OCI-LY1 (cell line): Measurements from ENCODE around the gene MAGI1.
"Not testable (repeated sequence)": the region's sequence is repeated elsewhere in the genome, so short reads cannot be mapped to it uniquely, and the experiment has no call there.

Experiments used
- H2AFZ ChIP-seq: fragments of 200-600 bp; sonication (generic), shearing (Covaris generic); 2 replicates; pipeline ENCODE4 v1.6.0; 2014; ENCODE audit warnings: antibody characterized with exemption, mild to moderate bottlenecking, low read length
- H3F3A ChIP-seq: fragments of 200-600 bp; sonication (generic), shearing (Covaris generic); 2 replicates; pipeline ENCODE4 v1.6.0; 2014; ENCODE audit warnings: mild to moderate bottlenecking, antibody characterized with exemption, low read length, moderate library complexity; ENCODE audit not compliant: insufficient read depth
- H3K27ac ChIP-seq: fragments of 200-600 bp; sonication (generic); 2 replicates; pipeline ENCODE4 v1.5.1; 2014; ENCODE audit warnings: low read length, mixed run types, mild to moderate bottlenecking, low read depth; ENCODE audit not compliant: poor library complexity, severe bottlenecking
- H3K27me3 ChIP-seq: fragments of 200-600 bp; sonication (generic); 2 replicates; pipeline ENCODE4 v1.6.0; 2014; ENCODE audit warnings: antibody characterized with exemption, mild to moderate bottlenecking, low read length, moderate library complexity; ENCODE audit not compliant: insufficient read depth
- H3K36me3 ChIP-seq: fragments of 200-600 bp; sonication (generic); 2 replicates; pipeline ENCODE4 v1.6.1; 2014; ENCODE audit warnings: mild to moderate bottlenecking, antibody characterized with exemption, low read length, moderate library complexity, mixed read lengths; ENCODE audit not compliant: insufficient read depth
- H3K4me1 ChIP-seq: fragments of 200-600 bp; sonication (generic); 2 replicates; pipeline ENCODE4 v1.5.1; 2014; ENCODE audit warnings: mild to moderate bottlenecking, low read length, moderate library complexity; ENCODE audit not compliant: insufficient read depth, severe bottlenecking
- H3K4me2 ChIP-seq: fragments of 200-600 bp; sonication (generic), shearing (Covaris generic); 2 replicates; pipeline ENCODE4 v1.6.1; 2014; ENCODE audit warnings: low read length
- H3K4me3 ChIP-seq: fragments of 200-600 bp; sonication (generic); 2 replicates; pipeline ENCODE4 v1.5.1; 2014; ENCODE audit warnings: low read length, low read depth, mild to moderate bottlenecking, mixed read lengths; ENCODE audit not compliant: poor library complexity, severe bottlenecking
- H3K79me2 ChIP-seq: fragments of 200-600 bp; shearing (Covaris generic); 2 replicates; pipeline ENCODE4 v1.6.1; 2016; ENCODE audit warnings: mixed run types, low read length, mixed read lengths; ENCODE audit not compliant: insufficient read depth
- H3K9ac ChIP-seq: fragments of 200-600 bp; sonication (generic), shearing (Covaris generic); 2 replicates; pipeline ENCODE4 v1.6.1; 2014; ENCODE audit warnings: mild to moderate bottlenecking, low read length, mixed read lengths
- H3K9me2 ChIP-seq: fragments of 200-600 bp; sonication (generic), shearing (Covaris generic); 2 replicates; pipeline ENCODE4 v1.6.1; 2014; ENCODE audit warnings: low read depth, mild to moderate bottlenecking, low read length, mixed read lengths
- H3K9me3 ChIP-seq: fragments of 200-600 bp; shearing (Covaris generic); 2 replicates; pipeline ENCODE4 v1.6.1; 2014; ENCODE audit warnings: low read length, mixed read lengths
- H4K20me1 ChIP-seq: fragments of 200-600 bp; sonication (generic), shearing (Covaris generic); 2 replicates; pipeline ENCODE4 v1.6.0; 2016; ENCODE audit warnings: mild to moderate bottlenecking, low read length; ENCODE audit not compliant: insufficient read depth
- CTCF ChIP-seq: fragments of 200-600 bp; sonication (generic), shearing (Covaris generic); IDR thresholded peaks from 2 replicates; pipeline ENCODE4 v1.5.1; 2017; ENCODE audit warnings: mild to moderate bottlenecking, antibody characterized with exemption, low read length, moderate library complexity, mixed read lengths
- EZH2 ChIP-seq: fragments of 200-600 bp; sonication (generic), shearing (Covaris generic); IDR thresholded peaks from 2 replicates; pipeline ENCODE4 v1.8.0; 2017; ENCODE audit warnings: borderline replicate concordance, mixed run types, mild to moderate bottlenecking, antibody characterized with exemption, low read length, moderate library complexity, mixed read lengths

Gene MAGI1

GRCh38 chr3:65569845-65570405 is 468.8 kb downstream of the MAGI1 start:
- TF ChIP-seq CTCF (no peak), EZH2 (no peak)
- no peaks in the 10 kb centered on the region for H3F3A ChIP-seq

GRCh38 chr3:65569129-65569528 is 469.6 kb downstream of the MAGI1 start:
- no peak overlapping the region for H2AFZ ChIP-seq

More at GRCh38 chr3:65569845-65570405, 468.8 kb downstream of the MAGI1 start:
- no peaks in the 10 kb centered on the region for H3K79me2 ChIP-seq
- no peak overlapping the region for H3K4me2 ChIP-seq
- no peak overlapping the region for H3K27ac ChIP-seq
- H3K36me3 ChIP-seq, result no peaks in the 10 kb centered on the region
- no peak overlapping the region for H2AFZ ChIP-seq
- no peaks in the 10 kb centered on the region for H3K4me1 ChIP-seq
- no peaks in the 10 kb centered on the region for H4K20me1 ChIP-seq
- H3K4me3 ChIP-seq, result no peak overlapping the region
- no peaks in the 10 kb centered on the region for H3K9me2 ChIP-seq
- H3K9ac ChIP-seq, result no peak overlapping the region
- H3K27me3 ChIP-seq, result no peaks in the 10 kb centered on the region
- H3K9me3 ChIP-seq, result no peaks in the 10 kb centered on the region

GRCh38 chr3:65568497-65568896 is 470.2 kb downstream of the MAGI1 start:
- no peak overlapping the region for H3K9ac ChIP-seq
- no peaks in the 10 kb centered on the region for H3K9me3 ChIP-seq
- H3K79me2 ChIP-seq, result no peaks in the 10 kb centered on the region
- H3K4me3 ChIP-seq, result no peak overlapping the region
- H2AFZ ChIP-seq, result no peak overlapping the region
- no peaks in the 10 kb centered on the region for H3K4me1 ChIP-seq
- no peaks in the 10 kb centered on the region for H4K20me1 ChIP-seq
- no peak overlapping the region for H3K4me2 ChIP-seq
- no peaks in the 10 kb centered on the region for H3F3A ChIP-seq
- H3K36me3 ChIP-seq, result no peaks in the 10 kb centered on the region
- no peaks in the 10 kb centered on the region for H3K27me3 ChIP-seq
- H3K9me2 ChIP-seq, result no peaks in the 10 kb centered on the region
- TF ChIP-seq EZH2 (no peak), CTCF (no peak)
- no peak overlapping the region for H3K27ac ChIP-seq

More at GRCh38 chr3:65569129-65569528, 469.6 kb downstream of the MAGI1 start:
- Histone ChIP-seq H3K36me3 (no peaks in the 10 kb centered on the region), H3F3A (no peaks in the 10 kb centered on the region), H4K20me1 (no peaks in the 10 kb centered on the region), H3K9me3 (no peaks in the 10 kb centered on the region), H3K9me2 (no peaks in the 10 kb centered on the region), H3K9ac (no peak overlapping the region), H3K79me2 (no peaks in the 10 kb centered on the region), H3K4me2 (no peak overlapping the region), H3K4me3 (no peak overlapping the region), H3K4me1 (no peaks in the 10 kb centered on the region), H3K27ac (no peak overlapping the region), H3K27me3 (no peaks in the 10 kb centered on the region)
- no peak for TF ChIP-seq EZH2
- TF ChIP-seq CTCF, result no peak

- H3K79me2 ChIP-seq, H3K4me2 ChIP-seq: not testable (repeated sequence)
Measured at GRCh38 chr3:65565744-65566143, 473.0 kb downstream of the MAGI1 start.

More at GRCh38 chr3:65565744-65566143, 473.0 kb downstream of the MAGI1 start:
- not testable (repeated sequence) for H3K36me3 ChIP-seq, H3F3A ChIP-seq, H3K27ac ChIP-seq, H4K20me1 ChIP-seq, H3K4me1 ChIP-seq, H3K9ac ChIP-seq, H3K4me3 ChIP-seq, H3K27me3 ChIP-seq, H3K9me3 ChIP-seq, H3K9me2 ChIP-seq, H2AFZ ChIP-seq
